ENCODE measurements around the gene RBM47. TPM values are rescaled to one million over a fixed set of nuclear protein-coding genes. Genes with fewer than 3 reads are reported as not detected.

RBM47 gene
- total RNA-seq, 1 donor from 2014 or later: 0.11 TPM

- Mint-ChIP-seq H3K9me3 (ENCODE audit: unreplicated experiment) (no peaks in the 10 kb centered on the region), H3K27ac (ENCODE audit: unreplicated experiment) (no peak overlapping the region), H3K4me1 (ENCODE audit: unreplicated experiment) (peaks cover 5% of the 10 kb centered on the region), H3K4me3 (ENCODE audit: unreplicated experiment) (no peak overlapping the region), H3K27me3 (ENCODE audit: unreplicated experiment) (peaks cover 3% of the 10 kb centered on the region), H3K36me3 (ENCODE audit: unreplicated experiment) (no peaks in the 10 kb centered on the region)
- no peak for DNase-seq (ENCODE audit: extremely low spot score, unreplicated experiment)
- TF ChIP-seq CTCF (IDR thresholded peaks at IDR 0.05): no peak
Measured at GRCh38 chr4:40516651-40517050, 113.0 kb downstream of the RBM47 start.

GRCh38 chr4:40515398-40516293, 114.0 kb downstream of the RBM47 start:
- no peak overlapping the region for H3K4me3 Mint-ChIP-seq (ENCODE audit: unreplicated experiment)
- H3K27ac Mint-ChIP-seq (ENCODE audit: unreplicated experiment): no peak overlapping the region
- peaks cover 3% of the 10 kb centered on the region for H3K27me3 Mint-ChIP-seq (ENCODE audit: unreplicated experiment)
- no peaks in the 10 kb centered on the region for H3K36me3 Mint-ChIP-seq (ENCODE audit: unreplicated experiment)
- H3K4me1 Mint-ChIP-seq (ENCODE audit: unreplicated experiment): peaks cover 5% of the 10 kb centered on the region
- TF ChIP-seq CTCF (IDR thresholded peaks at IDR 0.05): no peak
- DNase-seq (ENCODE audit: extremely low spot score, unreplicated experiment): no peak
- H3K9me3 Mint-ChIP-seq (ENCODE audit: unreplicated experiment): no peaks in the 10 kb centered on the region

DNA sequence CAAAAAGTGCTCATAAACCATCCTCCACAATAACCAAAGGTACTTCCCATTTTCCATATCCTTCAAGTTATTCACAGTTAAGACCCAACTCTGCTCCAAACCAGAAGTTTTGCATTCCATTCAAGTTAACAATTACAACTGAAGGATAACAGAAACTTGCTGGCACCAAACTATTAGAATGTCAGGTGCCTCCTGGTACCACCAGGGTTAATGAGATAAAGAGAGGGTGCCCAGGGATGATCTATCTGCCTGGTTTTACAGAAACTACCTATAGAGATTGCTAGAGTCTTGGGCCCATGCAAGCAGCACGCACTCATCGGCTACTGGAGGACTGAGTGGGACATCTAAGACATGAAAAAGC, 114.6 kb downstream of the RBM47 start:
- H3K4me3 Mint-ChIP-seq (ENCODE audit: unreplicated experiment): no peak overlapping the region
- peaks cover 5% of the 10 kb centered on the region for H3K4me1 Mint-ChIP-seq (ENCODE audit: unreplicated experiment)
- peaks cover 4% of the 10 kb centered on the region for H3K27me3 Mint-ChIP-seq (ENCODE audit: unreplicated experiment)
- no peak for TF ChIP-seq CTCF (IDR thresholded peaks at IDR 0.05)
- no peak overlapping the region for H3K27ac Mint-ChIP-seq (ENCODE audit: unreplicated experiment)
- no peak for DNase-seq (ENCODE audit: extremely low spot score, unreplicated experiment)
- no peaks in the 10 kb centered on the region for H3K36me3 Mint-ChIP-seq (ENCODE audit: unreplicated experiment)
- no peaks in the 10 kb centered on the region for H3K9me3 Mint-ChIP-seq (ENCODE audit: unreplicated experiment)

DNA sequence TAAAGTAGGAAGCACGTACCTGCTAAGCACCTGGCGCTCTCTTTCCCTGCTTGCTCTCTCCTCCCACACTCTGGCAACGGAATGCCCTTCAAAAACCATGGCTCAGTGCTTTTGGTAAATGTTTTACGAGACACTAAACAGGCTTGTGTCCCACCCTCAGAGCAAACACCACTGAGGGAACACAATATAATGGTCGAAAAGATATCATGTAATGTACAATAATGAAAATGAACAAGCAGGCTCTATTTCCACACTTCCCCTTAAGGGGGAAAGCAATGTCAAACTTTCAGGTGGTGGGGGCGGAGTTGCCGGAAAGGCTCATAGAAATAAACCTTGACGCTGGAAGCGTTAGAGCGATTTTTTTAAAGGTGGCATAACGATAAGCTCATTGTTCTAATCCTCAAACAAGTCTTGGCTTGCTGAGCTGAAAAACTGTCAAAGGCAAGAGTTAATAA, 115.1 kb downstream of the RBM47 start:
- Mint-ChIP-seq H3K27ac (ENCODE audit: unreplicated experiment) (no peak overlapping the region), H3K4me1 (ENCODE audit: unreplicated experiment) (peaks cover 5% of the 10 kb centered on the region), H3K4me3 (ENCODE audit: unreplicated experiment) (no peak overlapping the region), H3K9me3 (ENCODE audit: unreplicated experiment) (no peaks in the 10 kb centered on the region), H3K27me3 (ENCODE audit: unreplicated experiment) (peaks cover 2% of the 10 kb centered on the region), H3K36me3 (ENCODE audit: unreplicated experiment) (no peaks in the 10 kb centered on the region)
- no peak for TF ChIP-seq CTCF (IDR thresholded peaks at IDR 0.05)
- no peak for DNase-seq (ENCODE audit: extremely low spot score, unreplicated experiment)

- Mint-ChIP-seq H3K9me3 (ENCODE audit: unreplicated experiment) (no peaks in the 10 kb centered on the region), H3K27me3 (ENCODE audit: unreplicated experiment) (peaks cover 2% of the 10 kb centered on the region), H3K4me1 (ENCODE audit: unreplicated experiment) (peaks cover 5% of the 10 kb centered on the region), H3K27ac (ENCODE audit: unreplicated experiment) (no peak overlapping the region), H3K36me3 (ENCODE audit: unreplicated experiment) (no peaks in the 10 kb centered on the region), H3K4me3 (ENCODE audit: unreplicated experiment) (no peak overlapping the region)
- DNase-seq (ENCODE audit: extremely low spot score, unreplicated experiment): no peak
- TF ChIP-seq CTCF (IDR thresholded peaks at IDR 0.05): no peak
Measured at GRCh38 chr4:40511036-40511614, 118.5 kb downstream of the RBM47 start.

Measured in osteocyte (in vitro differentiated cells).